Measurements from ENCODE around the gene GPR153.
A peak's percentile ranks its signal among the peaks of the same experiment; 100 is the strongest.

Gene GPR153

GRCh38 chr1:6251681-6252373 lies 9.1 kb downstream of the GPR153 start:
- Histone ChIP-seq H3K9me3 (ENCODE audit: insufficient read depth, low read depth, low read length) (no peaks in the 10 kb centered on the region), H3K9ac (ENCODE audit: low read depth, low read length) (no peak overlapping the region), H3K4me1 (ENCODE audit: insufficient read depth, low read length) (no peaks in the 10 kb centered on the region), H3K4me3 (ENCODE audit: low read length) (no peak overlapping the region), H3K27me3 (ENCODE audit: insufficient read depth, low read length) (peaks cover 61% of the 10 kb centered on the region), H3K36me3 (ENCODE audit: insufficient read depth, low read depth, low read length) (no peaks in the 10 kb centered on the region), H3K27ac (ENCODE audit: low read length) (no peak overlapping the region)

DNA sequence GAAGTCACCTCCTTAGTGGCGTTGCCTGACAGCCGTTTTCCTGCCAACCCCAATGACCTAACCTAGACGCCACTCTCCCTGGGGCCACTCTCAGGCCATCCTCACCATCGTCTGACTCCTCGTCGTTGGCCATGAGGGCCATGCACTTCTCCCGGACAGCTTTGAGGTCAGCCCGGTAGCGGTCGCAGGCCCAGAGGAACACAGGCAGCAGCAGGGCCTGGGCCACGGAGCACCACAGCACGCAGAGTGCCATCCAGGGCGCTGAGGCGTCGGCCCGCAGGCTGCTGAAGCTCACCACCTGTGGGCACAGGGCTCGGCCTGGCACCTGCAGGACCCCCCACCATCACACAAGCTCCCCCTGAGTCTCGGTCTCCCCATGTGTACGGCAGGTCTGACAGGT lies 9.7 kb downstream of the GPR153 start:
- Histone ChIP-seq H3K4me3 (ENCODE audit: low read length) (no peak overlapping the region), H3K27ac (ENCODE audit: low read length) (no peak overlapping the region), H3K9ac (ENCODE audit: low read depth, low read length) (no peak overlapping the region), H3K36me3 (ENCODE audit: insufficient read depth, low read depth, low read length) (no peaks in the 10 kb centered on the region), H3K4me1 (ENCODE audit: insufficient read depth, low read length) (peaks cover 3% of the 10 kb centered on the region; the same call in 1 of the 2 replicates), H3K9me3 (ENCODE audit: insufficient read depth, low read depth, low read length) (no peaks in the 10 kb centered on the region), H3K27me3 (ENCODE audit: insufficient read depth, low read length) (peaks cover 65% of the 10 kb centered on the region)

GRCh38 chr1:6249739-6250689 lies 10.9 kb downstream of the GPR153 start:
- Histone ChIP-seq H3K9me3 (ENCODE audit: insufficient read depth, low read depth, low read length) (no peaks in the 10 kb centered on the region), H3K27ac (ENCODE audit: low read length) (no peak overlapping the region), H3K4me1 (ENCODE audit: insufficient read depth, low read length) (peaks cover 3% of the 10 kb centered on the region; the same call in 1 of the 2 replicates), H3K27me3 (ENCODE audit: insufficient read depth, low read length) (peaks cover 68% of the 10 kb centered on the region), H3K36me3 (ENCODE audit: insufficient read depth, low read depth, low read length) (no peaks in the 10 kb centered on the region), H3K4me3 (ENCODE audit: low read length) (no peak overlapping the region), H3K9ac (ENCODE audit: low read depth, low read length) (no peak overlapping the region)

DNA sequence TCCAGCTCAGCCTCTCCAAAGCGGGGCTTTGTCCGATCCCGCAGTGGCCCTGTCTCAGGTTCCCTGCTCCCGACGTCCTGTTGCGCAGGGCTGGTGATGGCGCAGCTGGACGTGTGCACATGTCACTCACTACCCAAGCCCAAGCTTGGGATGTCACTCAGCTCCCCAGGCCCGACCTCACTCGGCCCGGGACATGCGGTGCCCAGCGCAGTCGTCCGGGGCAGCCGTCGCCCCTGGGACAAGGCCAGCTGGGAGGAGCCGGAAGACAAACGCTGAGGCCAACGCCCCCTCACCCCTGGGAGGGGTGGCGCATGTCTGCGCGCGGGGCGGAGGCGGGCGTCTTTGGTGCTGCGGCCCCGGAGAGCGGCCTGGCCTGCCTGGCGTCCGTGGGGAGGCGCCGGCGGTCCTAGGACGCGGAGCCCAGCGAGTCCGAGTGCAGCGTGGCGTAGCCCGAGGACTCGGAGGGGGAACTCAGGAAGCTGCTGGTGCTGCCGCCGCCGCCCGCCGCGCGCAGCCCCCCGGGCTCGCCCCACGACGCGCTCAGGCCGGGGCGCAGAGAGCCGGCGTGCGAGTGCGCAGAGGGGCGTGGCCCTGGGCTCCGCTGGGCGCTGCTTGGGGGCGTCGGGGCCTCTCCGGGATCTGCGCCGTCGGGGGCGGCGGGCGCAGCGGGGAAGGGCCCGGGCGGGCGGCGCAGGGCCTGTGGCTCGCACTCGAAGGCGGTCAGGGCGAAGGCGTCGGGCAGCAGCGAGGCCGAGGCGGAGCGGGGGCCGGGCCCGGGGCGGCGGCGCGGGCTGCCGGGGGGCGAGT lies 11.8 kb downstream of the GPR153 start:
- no peaks in the 10 kb centered on the region for H3K9me3 ChIP-seq (ENCODE audit: insufficient read depth, low read depth, low read length)
- H3K27ac ChIP-seq (ENCODE audit: low read length), result no peak overlapping the region
- peak overlapping the region; percentile 32; the same call in 1 of the 2 replicates for H3K4me3 ChIP-seq (ENCODE audit: low read length)
- H3K36me3 ChIP-seq (ENCODE audit: insufficient read depth, low read depth, low read length), result no peaks in the 10 kb centered on the region
- H3K9ac ChIP-seq (ENCODE audit: low read depth, low read length), result no peak overlapping the region
- peaks cover 75% of the 10 kb centered on the region for H3K27me3 ChIP-seq (ENCODE audit: insufficient read depth, low read length)
- H3K4me1 ChIP-seq (ENCODE audit: insufficient read depth, low read length), result peaks cover 3% of the 10 kb centered on the region; the same call in 1 of the 2 replicates

DNA sequence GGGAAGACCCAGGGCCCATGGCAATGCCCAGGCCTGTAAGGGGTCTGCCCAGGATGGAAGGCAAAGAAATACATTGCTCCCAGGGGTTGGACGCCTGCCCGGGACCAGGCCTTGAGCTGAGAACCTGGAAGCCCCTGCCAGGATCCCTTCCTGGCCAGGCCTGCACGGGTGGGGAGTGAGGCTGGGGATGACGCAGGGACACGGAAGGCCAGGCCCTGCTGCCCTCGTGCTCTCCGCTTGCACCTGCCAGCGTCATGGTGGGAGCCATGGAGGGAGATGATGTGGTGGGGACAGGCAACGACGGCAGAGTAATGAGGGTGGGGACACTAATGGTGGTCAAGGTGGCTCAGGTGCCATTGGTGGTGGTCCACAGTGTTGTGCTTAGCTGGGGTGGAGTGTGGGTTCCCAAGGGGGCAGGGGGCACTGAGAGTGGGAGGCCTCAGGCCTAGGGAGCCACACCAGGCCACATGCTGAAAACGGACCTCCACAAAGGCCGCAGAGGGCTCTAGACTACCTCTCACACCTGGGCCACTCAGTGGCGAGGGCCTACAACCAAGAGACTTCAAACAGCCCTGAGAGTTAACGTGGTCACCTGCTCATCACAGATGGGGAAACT lies 12.6 kb downstream of the GPR153 start:
- H3K9me3 ChIP-seq (ENCODE audit: insufficient read depth, low read depth, low read length), result no peaks in the 10 kb centered on the region
- H3K27ac ChIP-seq (ENCODE audit: low read length), result no peak overlapping the region
- no peaks in the 10 kb centered on the region for H3K36me3 ChIP-seq (ENCODE audit: insufficient read depth, low read depth, low read length)
- H3K4me1 ChIP-seq (ENCODE audit: insufficient read depth, low read length), result peaks cover 7% of the 10 kb centered on the region; the same call in 1 of the 2 replicates
- no peak overlapping the region for H3K4me3 ChIP-seq (ENCODE audit: low read length)
- H3K27me3 ChIP-seq (ENCODE audit: insufficient read depth, low read length), result peaks cover 84% of the 10 kb centered on the region
- no peak overlapping the region for H3K9ac ChIP-seq (ENCODE audit: low read depth, low read length)

DNA sequence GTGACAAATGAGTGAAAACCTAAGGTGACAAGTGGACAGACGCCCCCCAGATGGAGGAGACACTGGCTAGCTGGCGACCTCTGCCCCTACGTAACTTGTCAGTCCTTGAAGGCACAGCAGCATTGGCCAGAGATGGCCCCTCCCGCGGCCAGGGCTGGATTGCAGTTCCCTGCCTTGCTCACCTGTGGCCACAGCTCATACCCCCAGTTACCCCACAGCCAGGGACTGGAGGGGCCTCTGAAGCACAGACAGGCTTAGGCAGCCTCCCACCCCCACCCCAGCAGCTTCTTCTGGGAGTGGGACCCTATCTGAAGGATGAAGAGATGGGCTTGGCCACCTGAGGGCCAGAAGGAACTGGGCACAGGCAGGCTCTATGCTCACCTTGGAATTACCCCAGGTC lies 13.2 kb downstream of the GPR153 start:
- no peak overlapping the region for H3K4me3 ChIP-seq (ENCODE audit: low read length)
- peaks cover 13% of the 10 kb centered on the region; the same call in 1 of the 2 replicates for H3K4me1 ChIP-seq (ENCODE audit: insufficient read depth, low read length)
- H3K9ac ChIP-seq (ENCODE audit: low read depth, low read length), result no peak overlapping the region
- H3K9me3 ChIP-seq (ENCODE audit: insufficient read depth, low read depth, low read length), result no peaks in the 10 kb centered on the region
- no peak overlapping the region for H3K27ac ChIP-seq (ENCODE audit: low read length)
- no peaks in the 10 kb centered on the region for H3K36me3 ChIP-seq (ENCODE audit: insufficient read depth, low read depth, low read length)
- peaks cover 85% of the 10 kb centered on the region for H3K27me3 ChIP-seq (ENCODE audit: insufficient read depth, low read length)

- Histone ChIP-seq H3K36me3 (ENCODE audit: insufficient read depth, low read depth, low read length) (no peaks in the 10 kb centered on the region), H3K4me3 (ENCODE audit: low read length) (peak overlapping the region; percentile 86), H3K9me3 (ENCODE audit: insufficient read depth, low read depth, low read length) (no peaks in the 10 kb centered on the region), H3K4me1 (ENCODE audit: insufficient read depth, low read length) (peaks cover 13% of the 10 kb centered on the region; the same call in 1 of the 2 replicates), H3K9ac (ENCODE audit: low read depth, low read length) (peak overlapping the region; percentile 31; the same call in 1 of the 2 replicates), H3K27ac (ENCODE audit: low read length) (no peak overlapping the region), H3K27me3 (ENCODE audit: insufficient read depth, low read length) (peaks cover 77% of the 10 kb centered on the region)
Observed at GRCh38 chr1:6246497-6247467, 14.1 kb downstream of the GPR153 start.

- Histone ChIP-seq H3K9me3 (ENCODE audit: insufficient read depth, low read depth, low read length) (no peaks in the 10 kb centered on the region), H3K9ac (ENCODE audit: low read depth, low read length) (peak overlapping the region; percentile 55; the same call in 1 of the 2 replicates), H3K27me3 (ENCODE audit: insufficient read depth, low read length) (peaks cover 75% of the 10 kb centered on the region), H3K4me3 (ENCODE audit: low read length) (peak overlapping the region; percentile 86), H3K4me1 (ENCODE audit: insufficient read depth, low read length) (peaks cover 18% of the 10 kb centered on the region), H3K27ac (ENCODE audit: low read length) (no peak overlapping the region), H3K36me3 (ENCODE audit: insufficient read depth, low read depth, low read length) (no peaks in the 10 kb centered on the region)
Observed at GRCh38 chr1:6245869-6246496, 14.9 kb downstream of the GPR153 start.

DNA sequence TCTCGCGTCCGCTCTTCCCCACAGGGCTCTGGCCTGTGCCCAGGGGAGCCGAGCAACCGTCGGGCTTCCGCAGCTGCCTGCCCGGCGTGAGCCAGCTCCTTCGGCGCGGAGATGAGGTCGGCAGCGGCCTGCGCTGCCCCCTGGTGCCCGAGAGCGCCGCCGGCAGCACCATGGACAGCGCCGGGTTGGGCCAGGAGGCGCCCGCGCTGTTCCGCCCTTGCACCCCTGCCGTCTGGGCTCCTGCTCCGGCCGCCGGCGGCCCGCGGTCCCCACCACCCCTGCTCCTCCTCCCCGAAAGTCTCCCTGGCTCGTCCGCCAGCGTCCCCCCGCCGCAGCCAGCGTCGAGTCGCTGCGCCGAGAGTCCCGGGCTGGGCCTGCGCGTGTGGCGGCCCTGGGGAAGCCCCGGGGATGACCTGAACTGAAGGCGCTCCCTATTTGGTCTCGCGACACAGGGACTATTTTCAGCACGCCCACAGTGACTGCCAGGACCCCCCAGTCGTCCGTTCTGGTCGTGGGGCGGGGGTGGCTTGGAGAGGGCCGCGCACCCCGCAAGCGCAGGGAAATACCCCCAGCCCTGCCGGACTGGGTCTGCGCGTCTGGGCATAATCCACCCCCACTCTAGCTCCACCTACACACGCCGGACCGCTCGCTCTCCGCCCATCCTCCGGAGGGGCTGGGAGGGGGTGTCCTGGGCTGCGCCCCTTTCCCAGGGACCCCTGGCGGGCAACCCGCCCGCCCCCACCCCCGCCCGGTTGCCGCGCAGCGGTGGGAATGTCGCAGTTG lies 15.6 kb downstream of the GPR153 start:
- Histone ChIP-seq H3K9me3 (ENCODE audit: insufficient read depth, low read depth, low read length) (no peaks in the 10 kb centered on the region), H3K36me3 (ENCODE audit: insufficient read depth, low read depth, low read length) (no peaks in the 10 kb centered on the region), H3K4me1 (ENCODE audit: insufficient read depth, low read length) (peaks cover 25% of the 10 kb centered on the region), H3K4me3 (ENCODE audit: low read length) (peak overlapping the region; percentile 86; the same call in 1 of the 2 replicates), H3K27ac (ENCODE audit: low read length) (no peak overlapping the region), H3K27me3 (ENCODE audit: insufficient read depth, low read length) (peaks cover 74% of the 10 kb centered on the region), H3K9ac (ENCODE audit: low read depth, low read length) (peak overlapping the region; percentile 55; the same call in 1 of the 2 replicates)
